Fibroblast of villous mesenchyme (primary cell): ENCODE results near the gene PCSK5. TPM values are rescaled to one million over a fixed set of nuclear protein-coding genes. Genes with fewer than 3 reads are reported as not detected.
A peak's percentile ranks its signal among the peaks of the same experiment; 100 is the strongest.

ENCODE experiments used
- DNase-seq: peaks from one replicate; pipeline ENCODE4 v3.0.0-alpha.2; 2010; ENCODE audit warnings: low read depth
- H3K4me3 ChIP-seq: 2 replicates; pipeline ENCODE4 v1.5.1; 2011; ENCODE audit warnings: low read depth, mild to moderate bottlenecking, low read length
- CTCF ChIP-seq: IDR thresholded peaks from 2 replicates; pipeline ENCODE4 v1.5.1; 2012; ENCODE audit warnings: low read depth, mild to moderate bottlenecking, low read length; ENCODE audit not compliant: insufficient read depth
- total RNA-seq: library from RNA; depleted of rRNA; stranded (reverse); fragments of >200 nt; gene quantifications from 2 replicates; pipeline ENCODE4 v1.2.3, GENCODE V29; 2012

PCSK5 gene
- total RNA-seq, 1 donor: 1.7 TPM

GRCh38 chr9:75993434-75993833 lies 103.0 kb downstream of the PCSK5 start:
- DNase-seq: peak; percentile 8
- TF ChIP-seq CTCF: no peak
- no peak overlapping the region for H3K4me3 ChIP-seq

GRCh38 chr9:75995066-75995465 lies 104.6 kb downstream of the PCSK5 start:
- no peak overlapping the region for H3K4me3 ChIP-seq
- DNase-seq: no peak

DNA sequence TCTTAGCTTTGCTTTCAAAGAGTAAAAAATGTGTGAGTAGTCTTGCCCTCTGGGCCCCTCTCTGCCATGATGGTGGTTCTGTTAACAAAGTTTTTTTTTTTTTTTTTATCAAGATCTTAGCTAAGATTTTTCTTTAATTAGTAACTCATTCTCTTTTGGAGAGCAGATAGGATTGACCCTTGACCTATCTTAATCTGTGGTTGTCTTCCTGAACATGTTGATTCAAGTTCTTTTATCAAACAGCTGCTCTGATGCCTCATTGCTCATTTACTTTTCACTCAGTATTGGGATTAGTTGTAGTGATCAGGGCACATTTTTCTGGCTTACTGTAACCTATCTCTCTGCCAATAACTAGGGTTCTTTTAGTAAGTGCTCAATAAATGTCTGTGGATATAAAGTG lies 106.3 kb downstream of the PCSK5 start:
- H3K4me3 ChIP-seq: no peak overlapping the region
- no peak for TF ChIP-seq CTCF
- DNase-seq: no peak

More at GRCh38 chr9:75995066-75995465, 104.6 kb downstream of the PCSK5 start:
- TF ChIP-seq CTCF: no peak

GRCh38 chr9:75997206-75997605 lies 106.7 kb downstream of the PCSK5 start:
- DNase-seq: no peak
- H3K4me3 ChIP-seq: no peak overlapping the region
- no peak for TF ChIP-seq CTCF

DNA sequence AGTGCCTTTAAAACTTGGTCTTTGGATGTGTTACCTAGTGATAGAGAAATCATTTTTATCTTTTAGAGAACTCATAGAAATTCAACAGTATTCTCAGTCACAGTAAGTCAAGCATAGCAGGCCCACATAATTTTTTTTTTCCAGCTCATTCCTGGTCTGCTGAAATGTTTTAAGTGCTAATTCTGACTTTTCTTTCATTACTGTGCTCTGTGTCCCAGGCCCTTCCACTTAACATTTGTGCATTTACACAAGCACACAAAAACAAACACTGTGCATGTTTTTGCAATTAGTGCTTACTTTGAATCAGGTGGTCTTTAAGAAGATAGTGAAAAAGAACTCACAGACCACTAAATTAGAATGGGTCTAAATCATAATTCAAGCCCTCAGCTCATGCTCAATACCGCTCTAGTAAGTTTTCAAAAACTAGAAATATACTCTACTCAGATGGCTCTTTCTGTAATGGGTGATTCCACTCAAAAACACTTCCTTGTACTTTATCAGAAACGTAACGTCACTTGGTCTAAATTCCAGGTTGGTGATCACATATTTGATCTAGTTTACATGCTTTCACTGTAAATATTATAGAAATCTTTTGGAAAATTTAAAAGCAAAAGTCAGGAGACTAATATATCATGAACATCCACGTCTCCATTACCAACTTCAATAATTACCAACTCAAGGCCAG lies 107.8 kb downstream of the PCSK5 start:
- H3K4me3 ChIP-seq: no peak overlapping the region
- no peak for TF ChIP-seq CTCF
- DNase-seq: no peak

GRCh38 chr9:76001459-76001858 lies 111.0 kb downstream of the PCSK5 start:
- no peak for TF ChIP-seq CTCF
- no peak for DNase-seq
- H3K4me3 ChIP-seq: no peak overlapping the region

DNA sequence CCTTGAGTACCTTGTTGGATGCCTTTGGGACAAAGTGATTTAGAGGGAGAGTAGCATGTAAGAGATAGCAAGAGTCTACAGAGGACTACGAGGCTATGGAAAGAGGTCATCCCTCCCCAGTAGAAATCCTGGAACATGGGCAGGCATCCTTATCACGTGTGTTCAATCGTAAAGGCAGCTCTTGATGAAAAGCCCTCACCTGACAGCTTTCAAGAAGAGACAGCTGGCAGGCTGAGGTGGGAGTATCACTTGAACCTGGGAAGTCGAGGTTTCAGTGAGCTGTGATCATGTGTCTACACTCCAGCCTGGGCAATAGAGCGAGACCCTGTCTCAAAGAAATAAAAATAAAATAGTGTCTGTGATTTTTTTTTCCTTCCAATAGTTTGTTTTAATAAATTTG lies 112.6 kb downstream of the PCSK5 start:
- TF ChIP-seq CTCF: no peak
- DNase-seq: no peak

More for the DNA sequence above, 112.6 kb downstream of the PCSK5 start:
- H3K4me3 ChIP-seq: no peak overlapping the region
